GM21423 (cell line): ENCODE measurements around the gene ATXN2L.
"Not testable (repeated sequence)": the region's sequence is repeated elsewhere in the genome, so short reads cannot be mapped to it uniquely, and the experiment has no call there.

ENCODE experiments used
- ATAC-seq: cut with Tn5 transposase; IDR thresholded peaks from one replicate; pipeline ENCODE4 v1.9.1; 2021; ENCODE audit warnings: mild to moderate bottlenecking, moderate library complexity; ENCODE audit not compliant: unreplicated experiment

Gene ATXN2L

DNA sequence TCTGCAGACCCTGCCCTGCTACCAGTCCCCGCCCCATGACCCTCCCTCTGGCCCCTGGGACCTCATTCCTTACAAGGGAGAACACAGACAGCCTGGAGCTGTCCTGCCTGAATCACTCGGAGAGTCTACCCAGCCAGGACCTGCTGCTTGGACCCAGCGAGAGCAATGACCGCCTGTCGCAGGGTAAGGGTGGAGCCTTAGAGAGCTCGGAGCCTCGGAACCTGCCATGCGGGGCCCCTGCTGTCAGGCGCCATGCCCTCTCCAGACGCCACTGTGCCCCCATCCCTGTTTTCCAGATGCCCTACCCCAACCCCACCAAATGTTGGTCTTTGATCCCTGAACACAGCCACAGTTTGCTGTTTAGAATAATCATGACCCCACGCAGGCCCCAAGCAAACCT is 46.4 kb downstream of the ATXN2L start:
- ATAC-seq = no peak

GRCh38 chr16:28872952-28873351 is 50.2 kb downstream of the ATXN2L start:
- ATAC-seq = no peak

GRCh38 chr16:28873543-28874201 is 50.9 kb downstream of the ATXN2L start:
- no peak for ATAC-seq

- ATAC-seq = no peak
These were observed 51.6 kb downstream of the ATXN2L start for GRCh38 chr16:28874406-28874805.

DNA sequence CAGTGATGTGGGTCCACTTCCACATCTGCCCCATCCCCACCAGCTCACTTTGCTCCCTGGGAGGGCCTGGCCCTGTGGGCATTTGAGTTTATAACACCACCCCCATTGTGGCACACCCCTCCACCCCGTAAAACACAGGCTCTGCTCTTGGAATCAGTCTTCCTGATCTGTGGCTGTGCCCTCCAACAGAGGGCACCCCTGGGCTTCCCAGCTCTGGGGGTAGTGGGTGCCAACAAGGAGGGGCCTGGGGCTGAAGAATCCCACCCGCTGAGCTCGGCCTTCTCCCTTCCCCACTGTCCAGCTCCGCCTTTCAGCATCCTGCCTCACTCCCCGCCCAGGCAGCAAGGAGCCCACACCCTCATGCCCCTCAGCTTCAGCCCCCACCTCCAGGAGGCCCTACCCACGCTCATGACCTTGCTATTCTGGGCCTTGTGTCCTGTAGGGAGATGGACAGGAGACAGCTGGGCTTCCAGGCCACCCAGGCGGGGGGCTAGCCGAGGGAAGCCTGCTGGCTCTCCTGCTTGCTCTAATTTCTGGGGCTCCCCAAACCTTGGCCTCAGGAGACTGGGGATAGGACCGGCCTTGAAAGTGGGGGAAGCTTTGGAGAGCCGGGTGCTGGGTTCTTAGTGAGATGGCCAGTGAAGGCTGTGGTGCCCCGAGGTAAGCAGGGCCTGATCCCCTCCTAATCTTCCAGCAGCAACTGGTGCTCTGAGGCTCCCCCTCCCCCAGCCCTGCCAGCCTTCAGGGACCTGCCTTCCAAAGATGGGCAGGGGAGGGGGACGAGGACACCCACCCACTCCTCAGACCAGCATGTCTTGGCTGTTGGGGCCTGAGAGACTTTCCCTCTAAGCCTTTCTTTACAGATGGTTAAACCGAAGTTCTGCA is 52.6 kb downstream of the ATXN2L start:
- ATAC-seq = no peak

- ATAC-seq = no peak
These were observed 53.3 kb downstream of the ATXN2L start for GRCh38 chr16:28876019-28876659.

GRCh38 chr16:28876973-28877654 is 54.3 kb downstream of the ATXN2L start:
- ATAC-seq = no peak

GRCh38 chr16:28877655-28878000 is 54.8 kb downstream of the ATXN2L start:
- no peak for ATAC-seq

DNA sequence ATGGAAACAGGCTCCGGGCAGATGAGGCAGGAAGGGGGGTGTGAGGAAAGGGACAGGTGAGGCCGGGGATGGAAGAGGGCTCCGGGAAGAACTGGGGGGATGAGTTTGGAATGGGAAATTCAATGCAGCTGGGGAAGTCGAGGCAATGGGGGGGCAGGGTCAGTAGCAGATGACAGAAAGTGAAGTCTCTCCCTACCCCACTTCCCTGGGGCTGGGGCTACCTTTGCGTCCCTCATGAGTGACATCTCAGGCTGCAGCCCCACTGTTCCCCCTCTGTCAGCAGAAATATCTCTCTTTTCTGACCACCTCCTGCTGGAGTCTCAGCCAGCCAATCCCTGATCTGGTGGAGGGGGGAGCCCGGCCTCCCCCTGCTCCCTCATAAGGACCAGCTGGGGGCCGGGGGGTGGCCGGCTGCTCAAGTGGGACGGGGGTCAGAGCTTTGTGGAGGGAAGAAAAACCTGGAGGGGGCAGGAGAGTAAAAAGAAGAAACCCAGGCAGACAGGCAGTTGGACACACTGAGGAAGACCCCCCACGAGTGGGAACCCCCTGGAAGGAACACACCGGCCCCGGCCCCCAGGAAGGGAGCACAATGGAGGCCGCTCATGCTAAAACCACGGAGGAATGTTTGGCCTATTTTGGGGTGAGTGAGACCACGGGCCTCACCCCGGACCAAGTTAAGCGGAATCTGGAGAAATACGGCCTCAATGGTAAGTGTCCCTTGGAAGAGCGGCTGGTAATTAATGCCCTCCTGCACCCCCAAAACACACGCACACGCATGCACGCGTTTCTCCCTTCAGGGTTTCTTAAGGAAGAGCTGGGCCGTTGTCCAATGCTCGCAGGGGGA is 55.5 kb downstream of the ATXN2L start, which contains the start of gene ATP2A1:
Gene ATP2A1, plus strand, starts transcription at position 406 of the 844 bp plus-strand sequence. Its CDS starts 184 bp downstream, at position 590.
- no peak for ATAC-seq

DNA sequence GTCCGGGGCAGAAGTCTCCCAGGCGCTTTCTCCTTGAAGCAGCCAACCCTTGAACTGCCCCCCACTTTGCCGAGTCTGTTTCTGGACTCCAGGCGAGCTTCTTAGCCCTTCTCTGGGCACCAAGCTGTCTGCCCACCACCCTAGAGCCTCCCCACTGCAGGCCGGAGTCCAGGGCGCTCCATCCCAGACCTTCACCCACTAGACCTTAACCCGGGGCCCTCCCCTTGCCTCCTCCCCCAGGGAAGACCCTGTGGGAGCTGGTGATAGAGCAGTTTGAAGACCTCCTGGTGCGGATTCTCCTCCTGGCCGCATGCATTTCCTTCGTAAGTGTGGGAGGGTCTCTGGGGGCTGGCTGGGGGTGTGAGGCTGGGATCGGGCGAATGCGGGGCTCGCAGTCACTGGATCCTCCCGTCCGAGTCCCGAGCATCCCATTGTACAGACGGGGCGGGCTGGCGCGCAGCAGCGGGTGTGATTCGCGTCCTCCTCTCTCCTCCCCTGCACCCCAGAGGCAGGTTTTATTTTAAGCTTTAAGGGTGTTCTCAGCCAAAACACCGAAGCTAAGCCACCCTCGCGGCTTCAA is 56.6 kb downstream of the ATXN2L start:
- peak; percentile 35 for ATAC-seq

DNA sequence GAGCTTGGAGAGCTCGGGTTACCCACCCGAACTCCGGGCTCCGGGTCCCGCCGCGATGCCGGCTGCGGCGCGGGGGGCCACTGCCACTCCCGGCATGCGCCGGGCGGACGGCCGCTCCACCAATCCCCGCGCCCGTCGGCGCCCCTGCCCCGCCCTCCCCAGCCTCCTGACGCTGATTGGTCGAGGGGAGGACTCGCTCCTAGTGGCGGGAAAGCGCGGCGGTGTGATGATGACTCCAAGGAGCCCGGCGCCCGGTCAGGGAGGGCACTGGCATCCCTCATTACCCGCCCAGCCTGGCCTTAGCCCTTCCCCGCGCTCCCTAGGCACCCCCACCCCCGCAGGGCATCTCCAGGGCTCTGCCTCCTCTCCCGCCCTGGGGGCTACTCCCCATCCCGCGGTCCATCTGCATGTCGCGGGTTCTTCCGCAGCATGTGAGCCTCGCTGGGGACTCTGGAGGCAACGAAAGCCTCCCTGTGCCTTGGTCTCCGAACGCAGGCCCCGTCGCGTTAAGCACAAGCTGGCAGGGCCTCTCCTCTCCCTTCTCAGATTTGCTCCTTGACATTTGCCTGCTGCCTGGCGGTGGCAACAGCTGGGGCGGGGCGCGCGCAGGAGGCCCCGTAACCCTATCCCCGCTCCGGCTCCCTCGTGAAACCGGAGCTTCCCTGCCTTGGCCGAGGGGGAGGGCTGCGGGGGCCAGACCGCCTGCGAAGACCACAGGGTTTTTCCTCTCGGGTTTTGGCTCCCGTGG is 57.2 kb downstream of the ATXN2L start:
- ATAC-seq = peak; percentile 83

GRCh38 chr16:28880589-28880915 is 57.8 kb downstream of the ATXN2L start:
- ATAC-seq = no peak

GRCh38 chr16:28880955-28881354 is 58.2 kb downstream of the ATXN2L start:
- no peak for ATAC-seq

- ATAC-seq = not testable (repeated sequence)
These were observed 58.8 kb downstream of the ATXN2L start for GRCh38 chr16:28881565-28881964.

DNA sequence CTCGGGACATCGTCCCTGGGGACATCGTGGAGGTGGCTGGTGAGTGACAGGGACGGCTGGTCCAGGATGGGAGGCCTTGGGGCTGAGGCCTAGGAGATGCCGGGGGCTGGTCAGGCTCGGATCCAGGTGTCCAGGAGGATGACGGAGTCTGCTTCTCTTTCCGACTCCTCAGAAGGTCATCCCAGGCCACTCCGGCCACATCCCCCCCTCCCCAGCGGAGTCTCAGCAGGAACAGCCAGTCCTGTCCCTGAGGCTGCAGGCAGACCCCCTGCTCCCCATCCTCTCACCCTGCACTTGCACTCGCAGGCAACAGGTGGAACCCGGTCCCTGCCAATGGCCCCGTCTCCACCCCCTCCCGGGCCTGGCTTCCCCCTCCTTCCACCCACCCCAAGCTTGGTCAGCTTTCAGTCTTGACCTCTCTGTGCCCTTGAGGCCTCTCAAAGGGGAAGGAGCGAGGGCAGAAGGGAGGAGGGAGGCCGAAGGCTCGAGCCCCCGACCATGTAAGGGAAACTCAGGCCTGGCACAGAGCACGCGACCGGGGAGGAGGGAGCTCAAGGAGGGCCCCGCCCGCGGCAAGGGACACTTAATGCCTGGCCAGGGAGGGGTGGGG is 59.9 kb downstream of the ATXN2L start:
- no peak for ATAC-seq

DNA sequence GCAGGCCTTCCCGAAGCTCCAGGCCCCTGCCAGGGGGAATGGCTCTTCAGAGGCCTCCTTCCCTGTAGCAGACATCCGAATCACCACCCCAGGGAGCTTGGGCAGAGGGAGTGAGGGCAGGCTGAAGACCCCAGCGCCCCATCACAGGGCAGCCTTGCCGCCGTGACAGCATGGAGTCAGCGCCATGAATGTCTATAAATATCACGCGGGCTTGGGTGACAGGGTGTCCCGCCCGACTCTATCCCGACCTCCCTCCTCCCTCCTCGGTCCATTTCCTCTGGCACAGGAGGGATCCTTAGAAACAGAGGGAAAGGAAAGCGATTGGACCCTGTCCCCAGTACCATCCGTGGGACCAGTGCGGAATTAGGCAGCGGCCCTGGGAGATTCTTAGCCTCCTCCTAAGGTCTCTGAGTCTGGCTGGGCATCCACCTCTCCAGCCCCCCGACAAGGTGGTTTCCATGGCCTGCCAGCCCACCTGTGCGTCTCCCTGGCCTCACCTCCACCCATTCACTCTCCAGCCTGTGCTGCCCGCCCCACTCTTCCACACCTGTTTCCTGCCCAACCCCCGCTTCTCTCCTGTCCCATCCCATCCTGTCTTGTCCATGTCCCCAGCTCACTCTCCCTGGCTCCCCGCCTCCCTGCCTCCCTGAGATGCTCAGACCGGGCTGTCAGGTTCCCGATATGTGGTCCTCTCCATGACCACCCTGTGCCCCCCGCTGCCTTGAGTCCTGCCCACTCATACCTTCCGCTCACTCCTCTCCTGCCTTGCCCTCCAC is 60.6 kb downstream of the ATXN2L start:
- no peak for ATAC-seq

DNA sequence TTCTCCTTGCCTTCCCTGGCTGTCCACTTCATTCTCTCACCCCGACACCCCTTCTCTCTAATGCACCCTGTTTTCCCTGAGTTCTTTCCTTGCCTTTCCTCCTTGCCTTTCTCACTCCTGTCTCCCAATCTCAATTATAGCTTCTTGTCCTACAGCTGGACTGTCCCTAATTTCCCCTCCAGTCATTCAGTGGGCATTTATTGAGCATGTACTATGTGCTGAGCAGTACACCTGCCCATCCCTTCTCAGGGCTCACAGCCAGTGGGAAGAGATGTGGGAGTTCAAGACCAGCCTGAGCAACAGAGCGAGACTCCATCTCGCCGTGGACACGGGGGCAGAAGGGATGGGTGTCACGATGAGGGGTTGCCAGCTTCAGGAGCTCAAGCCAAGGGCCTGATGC is 61.2 kb downstream of the ATXN2L start:
- no peak for ATAC-seq
